ENCODE data around the gene SALL1.

SALL1 gene

DNA sequence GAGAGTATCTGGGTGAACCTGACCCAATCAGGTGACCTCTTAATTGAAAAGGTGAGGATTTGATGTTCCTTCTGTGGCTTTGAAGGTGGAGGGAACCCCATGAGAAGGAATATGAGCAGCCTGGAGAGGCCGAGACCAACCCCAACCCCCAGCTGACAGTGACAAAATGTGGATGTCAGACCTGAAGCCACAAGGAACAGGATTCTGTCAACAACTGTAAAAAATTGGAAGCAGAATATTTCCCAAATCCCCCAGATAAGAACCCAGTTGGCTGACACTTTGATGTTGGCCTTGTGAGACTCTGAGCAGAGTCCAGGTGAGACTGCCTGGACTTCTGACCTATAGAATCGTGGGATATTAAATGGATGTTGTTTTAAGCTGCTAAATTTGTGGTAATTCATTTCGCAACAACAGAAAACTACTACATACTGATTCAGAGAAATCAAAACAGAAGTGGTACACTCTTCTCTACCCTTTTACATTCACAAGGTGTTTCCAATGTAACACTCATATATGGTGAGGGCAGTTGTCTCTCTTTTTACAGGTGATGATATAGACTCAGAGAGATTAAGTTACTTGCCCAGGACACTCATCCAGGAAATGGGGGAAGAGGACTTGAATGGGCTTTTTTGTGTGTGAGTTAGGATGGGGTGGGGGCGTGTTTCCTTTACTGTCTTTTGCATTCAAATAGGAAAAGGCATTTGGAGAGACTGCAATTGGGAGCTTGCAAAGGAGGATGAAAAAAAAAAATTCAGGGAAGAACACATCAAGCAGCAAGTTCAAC lies 29.8 kb upstream of the SALL1 start:
- TF ChIP-seq, protein P1, sequence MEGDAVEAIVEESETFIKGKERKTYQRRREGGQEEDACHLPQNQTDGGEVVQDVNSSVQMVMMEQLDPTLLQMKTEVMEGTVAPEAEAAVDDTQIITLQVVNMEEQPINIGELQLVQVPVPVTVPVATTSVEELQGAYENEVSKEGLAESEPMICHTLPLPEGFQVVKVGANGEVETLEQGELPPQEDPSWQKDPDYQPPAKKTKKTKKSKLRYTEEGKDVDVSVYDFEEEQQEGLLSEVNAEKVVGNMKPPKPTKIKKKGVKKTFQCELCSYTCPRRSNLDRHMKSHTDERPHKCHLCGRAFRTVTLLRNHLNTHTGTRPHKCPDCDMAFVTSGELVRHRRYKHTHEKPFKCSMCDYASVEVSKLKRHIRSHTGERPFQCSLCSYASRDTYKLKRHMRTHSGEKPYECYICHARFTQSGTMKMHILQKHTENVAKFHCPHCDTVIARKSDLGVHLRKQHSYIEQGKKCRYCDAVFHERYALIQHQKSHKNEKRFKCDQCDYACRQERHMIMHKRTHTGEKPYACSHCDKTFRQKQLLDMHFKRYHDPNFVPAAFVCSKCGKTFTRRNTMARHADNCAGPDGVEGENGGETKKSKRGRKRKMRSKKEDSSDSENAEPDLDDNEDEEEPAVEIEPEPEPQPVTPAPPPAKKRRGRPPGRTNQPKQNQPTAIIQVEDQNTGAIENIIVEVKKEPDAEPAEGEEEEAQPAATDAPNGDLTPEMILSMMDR (IDR thresholded peaks at IDR 0.05; ENCODE audit: low read depth, low read length) = no peak
- no peak overlapping the region for H3K4me3 ChIP-seq (ENCODE audit: low read depth, low read length)

DNA sequence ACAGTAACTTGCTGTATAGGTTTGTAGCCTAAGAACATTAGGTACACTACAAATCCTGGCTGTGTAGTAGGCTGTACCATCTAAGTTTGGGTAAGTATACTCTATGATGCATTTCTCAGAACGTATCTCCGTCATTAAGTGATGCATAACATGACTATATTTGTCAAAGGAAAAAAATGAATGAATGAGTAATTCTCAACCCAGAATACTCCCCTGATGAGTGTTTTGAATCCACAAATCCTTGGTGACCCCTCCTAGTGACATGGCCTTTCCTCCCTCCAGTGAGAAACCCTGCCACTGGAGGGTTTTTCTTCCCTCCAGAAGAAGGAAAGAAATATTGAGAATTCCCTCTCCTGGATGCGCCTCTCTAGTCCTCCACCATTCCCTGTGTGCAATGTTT lies 24.0 kb upstream of the SALL1 start:
- TF ChIP-seq, protein P1 (IDR thresholded peaks at IDR 0.05; ENCODE audit: low read depth, low read length) = no peak
- no peak overlapping the region for H3K4me3 ChIP-seq (ENCODE audit: low read depth, low read length)

DNA sequence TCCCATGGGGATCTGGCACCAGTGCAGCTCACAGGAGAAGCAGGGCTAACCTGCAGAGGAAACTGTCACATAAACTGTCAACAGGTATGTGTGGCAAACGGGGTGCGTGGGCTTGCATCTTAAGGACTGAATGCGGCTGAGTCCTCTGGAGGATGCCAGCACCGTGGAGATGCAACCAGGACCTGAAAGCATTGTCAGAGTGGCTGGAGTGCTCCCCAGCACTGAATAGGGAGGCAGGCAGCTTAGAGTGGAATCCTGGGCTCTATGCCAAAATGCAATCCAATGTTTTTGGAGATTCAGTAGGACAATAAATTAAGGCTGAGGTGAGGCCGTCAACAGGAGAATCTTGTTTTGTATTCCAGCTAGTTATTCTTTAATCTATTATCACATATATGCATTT lies 21.3 kb upstream of the SALL1 start:
- TF ChIP-seq, protein P1 (IDR thresholded peaks at IDR 0.05; ENCODE audit: low read depth, low read length) = no peak
- H3K4me3 ChIP-seq (ENCODE audit: low read depth, low read length) = no peak overlapping the region

DNA sequence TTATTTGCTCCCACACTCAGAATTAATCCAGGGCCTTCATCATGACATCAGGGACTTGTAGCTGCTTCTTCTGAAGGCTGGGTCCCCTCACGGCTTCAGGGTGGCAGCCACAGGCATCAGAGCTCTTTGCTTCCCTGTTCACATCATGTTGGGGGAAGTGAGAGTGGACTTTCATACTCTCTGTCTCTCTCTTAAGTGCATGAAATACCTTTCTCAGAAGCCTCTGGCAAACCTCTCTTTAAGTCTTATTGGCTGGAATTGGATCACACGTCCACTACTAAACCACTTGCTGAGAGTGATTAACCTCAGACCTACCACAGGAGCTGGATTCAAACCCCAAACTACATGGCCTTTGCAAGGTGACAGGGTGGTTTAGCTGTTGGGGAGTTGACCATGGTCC lies 17.7 kb upstream of the SALL1 start:
- H3K4me3 ChIP-seq (ENCODE audit: low read depth, low read length) = no peak overlapping the region
- TF ChIP-seq, protein P1 (IDR thresholded peaks at IDR 0.05; ENCODE audit: low read depth, low read length) = no peak

DNA sequence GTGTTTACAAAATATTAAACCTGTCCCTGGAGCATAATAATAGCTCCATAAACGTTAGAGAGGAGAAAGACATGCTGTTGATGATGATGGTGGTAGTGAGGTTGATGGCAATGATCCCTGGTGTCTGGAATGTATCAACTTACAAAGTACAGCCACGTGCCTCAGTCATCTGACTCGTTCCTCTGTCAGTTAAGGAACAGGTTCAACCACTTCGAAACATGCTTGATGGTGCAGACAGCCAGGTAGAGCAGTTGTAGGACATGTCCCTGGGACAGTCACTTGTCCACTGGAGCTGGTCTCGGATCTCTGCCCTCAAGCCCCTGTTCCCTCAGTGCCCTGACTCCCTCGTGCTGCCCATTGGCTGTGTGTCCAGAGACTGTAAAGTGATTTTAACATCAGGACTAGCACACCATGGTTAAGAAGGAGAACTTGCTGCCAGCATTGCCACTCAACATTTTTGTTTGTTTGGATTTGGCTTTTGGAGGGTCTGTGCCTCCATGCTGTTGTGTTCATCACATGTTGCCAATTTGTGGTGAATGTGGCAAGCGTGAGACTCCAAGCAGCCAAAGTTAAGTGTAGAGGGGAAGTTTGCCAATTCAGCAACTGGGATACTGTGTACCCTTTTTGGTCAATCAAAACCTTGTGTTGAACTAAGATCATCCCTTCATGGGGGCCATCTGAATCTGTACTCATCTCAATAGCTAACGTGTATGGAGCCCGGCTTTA lies 16.3 kb upstream of the SALL1 start:
- TF ChIP-seq, protein P1 (IDR thresholded peaks at IDR 0.05; ENCODE audit: low read depth, low read length) = no peak
- H3K4me3 ChIP-seq (ENCODE audit: low read depth, low read length) = no peak overlapping the region

DNA sequence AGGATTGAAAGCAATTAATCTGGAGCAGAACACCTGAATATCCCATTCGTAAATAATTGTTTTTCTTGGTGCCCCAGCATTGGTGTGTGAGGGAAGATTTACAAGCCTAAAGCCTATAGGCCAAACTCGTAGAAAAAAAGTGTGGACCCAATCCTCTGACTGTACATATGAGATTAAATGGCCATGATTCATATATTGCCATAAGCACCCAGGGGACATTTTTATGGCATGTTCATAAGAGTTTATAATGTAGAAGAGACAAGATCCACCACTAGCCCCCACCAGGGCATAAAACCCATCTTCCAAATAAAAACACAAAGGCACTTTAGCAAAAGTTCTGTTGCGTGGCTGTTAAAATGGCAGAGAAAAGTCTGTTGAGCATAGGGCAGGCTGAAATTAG lies 15.5 kb upstream of the SALL1 start:
- H3K4me3 ChIP-seq (ENCODE audit: low read depth, low read length) = no peak overlapping the region
- TF ChIP-seq, protein P1 (IDR thresholded peaks at IDR 0.05; ENCODE audit: low read depth, low read length) = no peak

DNA sequence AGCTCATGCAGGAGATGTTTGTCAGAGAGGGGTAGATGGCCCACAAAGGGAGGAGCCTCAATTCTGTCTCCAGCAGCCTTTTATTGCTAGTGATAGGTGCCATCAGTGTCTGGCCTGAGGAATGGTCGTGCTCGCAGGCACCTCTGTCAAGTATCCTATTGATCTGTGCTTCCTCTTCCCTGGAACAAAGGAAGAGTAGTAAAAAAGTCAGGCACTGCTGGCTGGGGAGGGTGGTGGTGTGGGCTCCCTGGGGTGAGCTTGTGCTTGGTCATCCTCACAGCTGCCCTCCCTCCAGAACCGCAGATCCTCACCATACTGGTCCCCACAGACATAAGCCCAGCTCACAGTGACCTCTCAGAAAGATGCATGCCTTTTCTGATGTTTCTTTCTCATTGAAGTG lies 15.0 kb upstream of the SALL1 start:
- TF ChIP-seq, protein P1 (IDR thresholded peaks at IDR 0.05; ENCODE audit: low read depth, low read length) = no peak
- H3K4me3 ChIP-seq (ENCODE audit: low read depth, low read length) = no peak overlapping the region
